Measurements from ENCODE around the gene SLC66A2.

DNA sequence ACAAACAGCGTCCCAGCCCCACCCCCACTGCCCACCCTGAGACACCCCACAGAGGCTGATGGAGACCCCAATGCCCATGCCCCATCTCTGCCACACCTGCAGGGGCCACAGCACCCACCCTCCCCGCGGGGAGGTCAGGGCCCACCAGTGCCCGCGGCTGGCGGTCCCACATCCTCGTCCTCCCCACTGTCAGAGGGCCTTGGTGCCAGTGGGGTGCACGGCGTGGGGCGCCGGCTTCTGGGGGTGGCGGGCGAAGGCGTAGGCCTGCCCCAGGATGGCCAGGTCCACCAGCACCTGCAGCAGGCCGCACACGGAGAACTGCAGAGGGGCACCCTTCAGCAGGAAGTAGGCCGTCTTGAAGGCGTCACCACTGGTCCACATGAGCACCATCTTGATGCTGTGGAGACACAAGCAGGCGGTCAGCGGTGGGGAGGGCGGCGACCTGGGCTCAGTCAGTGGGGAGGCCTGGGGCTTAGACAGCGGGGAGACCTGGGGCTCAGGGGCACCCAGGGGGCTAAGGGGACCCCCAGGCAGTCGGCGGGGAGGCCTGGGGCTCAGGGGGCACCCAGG, 47.6 kb downstream of the SLC66A2 start:
- TF ChIP-seq CTCF (IDR thresholded peaks at IDR 0.05) (no peak), POLR2A (IDR thresholded peaks at IDR 0.05) (no peak)

Data from adrenal gland (tissue), 5 donors.